GM18517 (cell line): ENCODE results near the gene FBXL20.
"Not testable (repeated sequence)": the region's sequence is repeated elsewhere in the genome, so short reads cannot be mapped to it uniquely, and the experiment has no call there.

Experiments
- ATAC-seq: cut with Tn5 transposase; IDR thresholded peaks from one replicate; pipeline ENCODE4 v1.9.1; 2021; ENCODE audit warnings: mild to moderate bottlenecking, moderate library complexity; ENCODE audit not compliant: unreplicated experiment

The FBXL20 gene

GRCh38 chr17:39334008-39334744 is 67.2 kb downstream of the FBXL20 start:
- ATAC-seq, result not testable (repeated sequence)

- ATAC-seq, result no peak
Observed at GRCh38 chr17:39332092-39332491, 69.3 kb downstream of the FBXL20 start.

GRCh38 chr17:39328815-39329214 is 72.6 kb downstream of the FBXL20 start:
- ATAC-seq, result no peak

- ATAC-seq, result no peak
Observed at GRCh38 chr17:39327109-39327508, 74.3 kb downstream of the FBXL20 start.

- ATAC-seq, result no peak
Observed at GRCh38 chr17:39325528-39326240, 75.7 kb downstream of the FBXL20 start.

GRCh38 chr17:39318636-39319035 is 82.8 kb downstream of the FBXL20 start:
- ATAC-seq, result no peak

GRCh38 chr17:39306509-39307212 is 94.8 kb downstream of the FBXL20 start:
- ATAC-seq, result no peak

GRCh38 chr17:39305978-39306377 is 95.4 kb downstream of the FBXL20 start:
- ATAC-seq, result no peak

- no peak for ATAC-seq
Observed at GRCh38 chr17:39304188-39304587, 97.2 kb downstream of the FBXL20 start.

GRCh38 chr17:39294060-39294459 is 107.4 kb downstream of the FBXL20 start:
- ATAC-seq, result no peak

- not testable (repeated sequence) for ATAC-seq
Observed at GRCh38 chr17:39292546-39292945, 108.9 kb downstream of the FBXL20 start.

- ATAC-seq, result not testable (repeated sequence)
Observed at GRCh38 chr17:39286513-39286912, 114.9 kb downstream of the FBXL20 start.

- ATAC-seq, result no peak
Observed at GRCh38 chr17:39284685-39285084, 116.7 kb downstream of the FBXL20 start.

- ATAC-seq, result no peak
Observed at GRCh38 chr17:39283896-39284295, 117.5 kb downstream of the FBXL20 start.

GRCh38 chr17:39283098-39283497 is 118.3 kb downstream of the FBXL20 start:
- no peak for ATAC-seq

GRCh38 chr17:39281806-39282205 is 119.6 kb downstream of the FBXL20 start:
- no peak for ATAC-seq

GRCh38 chr17:39278246-39278645 is 123.2 kb downstream of the FBXL20 start:
- ATAC-seq, result not testable (repeated sequence)

GRCh38 chr17:39277110-39277509 is 124.3 kb downstream of the FBXL20 start:
- no peak for ATAC-seq

- no peak for ATAC-seq
Observed at GRCh38 chr17:39276113-39276512, 125.3 kb downstream of the FBXL20 start.

GRCh38 chr17:39271546-39271945 is 129.9 kb downstream of the FBXL20 start:
- no peak for ATAC-seq

- ATAC-seq, result no peak
Observed at GRCh38 chr17:39270923-39271322, 130.5 kb downstream of the FBXL20 start.

- ATAC-seq, result no peak
Observed at GRCh38 chr17:39264119-39264518, 137.3 kb downstream of the FBXL20 start.
